ENCODE measurements around the gene IGSF3.
"Not testable (repeated sequence)": the region's sequence is repeated elsewhere in the genome, so short reads cannot be mapped to it uniquely, and the experiment has no call there.

IGSF3 gene

GRCh38 chr1:116572771-116573430 lies 94.6 kb downstream of the IGSF3 start:
- no peak for DNase-seq

- no peak for DNase-seq
Observed at GRCh38 chr1:116572099-116572498, 95.4 kb downstream of the IGSF3 start.

- no peak for DNase-seq
Observed at GRCh38 chr1:116571215-116571919, 96.2 kb downstream of the IGSF3 start.

GRCh38 chr1:116570358-116571214 lies 96.9 kb downstream of the IGSF3 start, which contains the start of gene CD58:
TSS of gene CD58 (minus strand) at chr1:116571026. CDS start at chr1:116570972, 54 bp downstream.
- peak; percentile 46 for DNase-seq

GRCh38 chr1:116569776-116570357 lies 97.7 kb downstream of the IGSF3 start:
- DNase-seq = no peak

GRCh38 chr1:116569381-116569670 lies 98.2 kb downstream of the IGSF3 start:
- DNase-seq = no peak

- DNase-seq = no peak
Observed at GRCh38 chr1:116568662-116569380, 98.7 kb downstream of the IGSF3 start.

GRCh38 chr1:116567790-116568661 lies 99.5 kb downstream of the IGSF3 start:
- DNase-seq = no peak

- no peak for DNase-seq
Observed at GRCh38 chr1:116565222-116565621, 102.3 kb downstream of the IGSF3 start.

GRCh38 chr1:116564426-116564825 lies 103.1 kb downstream of the IGSF3 start:
- no peak for DNase-seq

- DNase-seq = not testable (repeated sequence)
Observed at GRCh38 chr1:116562465-116562864, 105.1 kb downstream of the IGSF3 start.

- no peak for DNase-seq
Observed at GRCh38 chr1:116561563-116561962, 106.0 kb downstream of the IGSF3 start.

GRCh38 chr1:116560704-116561490 lies 106.6 kb downstream of the IGSF3 start:
- DNase-seq = no peak

- DNase-seq = no peak
Observed at GRCh38 chr1:116559304-116559761, 108.2 kb downstream of the IGSF3 start.

GRCh38 chr1:116558571-116558970 lies 109.0 kb downstream of the IGSF3 start:
- DNase-seq = no peak

GRCh38 chr1:116558140-116558549 lies 109.4 kb downstream of the IGSF3 start:
- DNase-seq = no peak

- DNase-seq = no peak
Observed at GRCh38 chr1:116557323-116557878, 110.1 kb downstream of the IGSF3 start.

- DNase-seq = no peak
Observed at GRCh38 chr1:116556289-116557006, 111.1 kb downstream of the IGSF3 start.

GRCh38 chr1:116554924-116555323 lies 112.6 kb downstream of the IGSF3 start:
- no peak for DNase-seq

Data from NCI-H2029 treated with DMSO at 0.1 percent for 48 hours (cell line).